Lower leg skin (tissue), 3 donors: ENCODE measurements around the gene CAMTA1.

Source experiments
- CTCF ChIP-seq, 3 donors: fragments of 450-650 bp; IDR thresholded peaks; one replicate each; pipeline ENCODE4 v1.5.1; 2016; ENCODE audit warnings: antibody characterized with exemption in 3 of 3, mild to moderate bottlenecking in 3 of 3, moderate library complexity in 2 of 3
- POLR2A ChIP-seq, 2 donors: fragments of 450-650 bp; IDR thresholded peaks; one replicate each; pipeline ENCODE4 v1.6.1; 2016 to 2017; ENCODE audit warnings: antibody characterized with exemption in 2 of 2, mild to moderate bottlenecking in 1 of 2, moderate library complexity in 1 of 2

- no peak for TF ChIP-seq CTCF (IDR thresholded peaks at IDR 0.05)
- TF ChIP-seq POLR2A (IDR thresholded peaks at IDR 0.05), result no peak
These were observed 685.8 kb downstream of the CAMTA1 start for GRCh38 chr1:7470904-7471638.
